Small intestine (tissue), 7 donors: Measurements from ENCODE around the gene OR4K2. TPM values are rescaled to one million over a fixed set of nuclear protein-coding genes. Genes with fewer than 3 reads are reported as not detected.

Experiments used
- DNase-seq, 2 donors: peaks; one replicate each; pipeline versions ENCODE4 v3.0.0 to v3.0.0-alpha.2; 2013
- FAIRE-seq: peaks from 2 replicates; lab custom pipeline; 2012; peaks lifted over from hg19 to GRCh38; lab: Jason Lieb, UNC
- H3K27ac ChIP-seq, 3 donors: one replicate each; pipeline ENCODE4 v1.5.1; 2013; ENCODE audit warnings: low read length in 2 of 3, mild to moderate bottlenecking in 2 of 3, control low read depth in 1 of 3, inconsistent platforms in 1 of 3, low read depth in 1 of 3, moderate library complexity in 1 of 3
- H3K27me3 ChIP-seq, 3 donors: one replicate each; pipeline ENCODE4 v1.6.1; 2013; ENCODE audit warnings: low read length in 3 of 3, inconsistent platforms in 1 of 3; ENCODE audit not compliant: control insufficient read depth in 3 of 3, insufficient read depth in 3 of 3
- H3K36me3 ChIP-seq, 3 donors: one replicate each; pipeline ENCODE4 v1.6.1; 2013; ENCODE audit warnings: low read length in 3 of 3, inconsistent platforms in 1 of 3, low read depth in 1 of 3, mild to moderate bottlenecking in 1 of 3, moderate library complexity in 1 of 3; ENCODE audit not compliant: control insufficient read depth in 3 of 3, insufficient read depth in 2 of 3
- H3K4me1 ChIP-seq, 3 donors: one replicate each; pipeline ENCODE4 v1.6.1; 2013; ENCODE audit warnings: low read length in 2 of 3, inconsistent platforms in 1 of 3, low read depth in 1 of 3, mild to moderate bottlenecking in 1 of 3, moderate library complexity in 1 of 3; ENCODE audit not compliant: control insufficient read depth in 3 of 3, insufficient read depth in 2 of 3
- H3K4me3 ChIP-seq, 3 donors: one replicate each; pipeline ENCODE4 v1.5.1; 2013; ENCODE audit warnings: low read length in 3 of 3, control low read depth in 1 of 3, inconsistent platforms in 1 of 3, low read depth in 1 of 3, mild to moderate bottlenecking in 1 of 3, moderate library complexity in 1 of 3
- H3K9me3 ChIP-seq, 2 donors: one replicate each; pipeline ENCODE4 v1.6.1; 2013; ENCODE audit warnings: low read depth in 1 of 2, low read length in 1 of 2; ENCODE audit not compliant: control insufficient read depth in 2 of 2, insufficient read depth in 1 of 2
- WGBS, 3 donors: extraction: QIAGEN DNeasy Blood & Tissue Kit; methylation state at CpG; one replicate each; pipeline ENCODE4 v1.1.7; 2013; 5-methylcytosine and 5-hydroxymethylcytosine counted together
- polyA plus RNA-seq, 4 donors: library from polyadenylated mRNA; stranded (reverse) in 3 of 4; unstranded in 1 of 4; fragments of 200-250 nt in 3 of 4; fragments of 120-200 nt in 1 of 4; gene quantifications; one replicate each; pipeline versions ENCODE4 v1.2.1 to v1.2.3, GENCODE V29; 2013
- donor health status: healthy with polysubstance abuse.
- donor health status: control.
- donor health status: control.
- donor health status: Bipolar disorder and iron deficiency.
- donor health status: healthy.

Gene OR4K2
- polyA plus RNA-seq, 4 donors: not detected

- Histone ChIP-seq H3K27ac (no peak overlapping the region), H3K27me3 (no peaks in the 10 kb centered on the region), H3K4me1 (no peaks in the 10 kb centered on the region), H3K4me3 (no peak overlapping the region), H3K36me3 (no peaks in the 10 kb centered on the region), H3K9me3 (peaks cover 0 to 5% of the 10 kb centered on the region in 2 donors)
- peak in 1 of 2 donors; percentile 19 for DNase-seq
- FAIRE-seq: peak; percentile 87
Observed at GRCh38 chr14:19878029-19878642, 3.2 kb downstream of the OR4K2 start.

- DNase-seq: no peak
- 22 to 41% (median 34%) methylated on average over 2 of the region's 2 CpGs for WGBS, 3 donors
- H3K9me3 ChIP-seq: peaks cover 4 to 34% of the 10 kb centered on the region in 2 donors
Observed at GRCh38 chr14:19895282-19895681, 20.3 kb downstream of the OR4K2 start.

GRCh38 chr14:19900999-19901398 lies 26.1 kb downstream of the OR4K2 start:
- WGBS, 3 donors: 62 to 70% (median 69%) methylated on average over 3 of the region's 3 CpGs
- DNase-seq: no peak

More at GRCh38 chr14:19895282-19895681, 20.3 kb downstream of the OR4K2 start:
- FAIRE-seq: no peak
- Histone ChIP-seq H3K27ac (no peak overlapping the region), H3K4me1 (no peaks in the 10 kb centered on the region), H3K27me3 (no peaks in the 10 kb centered on the region), H3K36me3 (no peaks in the 10 kb centered on the region), H3K4me3 (no peak overlapping the region)

GRCh38 chr14:19902409-19902808 lies 27.5 kb downstream of the OR4K2 start:
- Histone ChIP-seq H3K4me3 (no peak overlapping the region), H3K4me1 (no peaks in the 10 kb centered on the region), H3K36me3 (no peaks in the 10 kb centered on the region), H3K27ac (no peak overlapping the region), H3K27me3 (no peaks in the 10 kb centered on the region), H3K9me3 (peaks cover 2 to 24% of the 10 kb centered on the region in 2 donors)
- 76 to 78% (median 76%) methylated on average over 4 of the region's 4 CpGs for WGBS, 3 donors
- DNase-seq: no peak
- FAIRE-seq: no peak

More at GRCh38 chr14:19900999-19901398, 26.1 kb downstream of the OR4K2 start:
- FAIRE-seq: no peak
- Histone ChIP-seq H3K4me1 (no peaks in the 10 kb centered on the region), H3K4me3 (no peak overlapping the region), H3K27ac (no peak overlapping the region), H3K9me3 (peaks cover 5 to 22% of the 10 kb centered on the region in 2 donors), H3K36me3 (no peaks in the 10 kb centered on the region), H3K27me3 (no peaks in the 10 kb centered on the region)

GRCh38 chr14:19906665-19907064 lies 31.7 kb downstream of the OR4K2 start:
- Histone ChIP-seq H3K4me3 (no peak overlapping the region), H3K9me3 (peaks cover 4 to 13% of the 10 kb centered on the region in 2 donors), H3K36me3 (no peaks in the 10 kb centered on the region), H3K4me1 (no peaks in the 10 kb centered on the region), H3K27ac (no peak overlapping the region), H3K27me3 (no peaks in the 10 kb centered on the region)
- DNase-seq (no peak), FAIRE-seq (no peak)

- H3K9me3 ChIP-seq: peaks cover 2 to 10% of the 10 kb centered on the region in 2 donors
- no peaks in the 10 kb centered on the region for H3K27me3 ChIP-seq
- DNase-seq (no peak), FAIRE-seq (no peak)
- H3K4me1 ChIP-seq: no peaks in the 10 kb centered on the region
- H3K4me3 ChIP-seq: no peak overlapping the region
- H3K27ac ChIP-seq: no peak overlapping the region
- 52 to 59% (median 55%) methylated on average over 3 of the region's 3 CpGs for WGBS, 3 donors
- H3K36me3 ChIP-seq: no peaks in the 10 kb centered on the region
Observed at GRCh38 chr14:19911114-19911513, 36.2 kb downstream of the OR4K2 start.

GRCh38 chr14:19917243-19917642 lies 42.3 kb downstream of the OR4K2 start:
- DNase-seq (no peak), FAIRE-seq (no peak)
- Histone ChIP-seq H3K4me1 (no peaks in the 10 kb centered on the region), H3K9me3 (peaks cover 2 to 7% of the 10 kb centered on the region in 2 donors), H3K4me3 (no peak overlapping the region), H3K36me3 (no peaks in the 10 kb centered on the region), H3K27me3 (no peaks in the 10 kb centered on the region), H3K27ac (no peak overlapping the region)
- WGBS, 3 donors: 67 to 69% (median 68%) methylated on average over 3 of the region's 3 CpGs

GRCh38 chr14:19917955-19918518 lies 43.1 kb downstream of the OR4K2 start:
- DNase-seq (no peak), FAIRE-seq (no peak)
- no peak overlapping the region for H3K27ac ChIP-seq
- H3K4me3 ChIP-seq: no peak overlapping the region
- H3K36me3 ChIP-seq: no peaks in the 10 kb centered on the region
- no peaks in the 10 kb centered on the region for H3K27me3 ChIP-seq
- peaks cover 3 to 7% of the 10 kb centered on the region in 2 donors for H3K9me3 ChIP-seq
- no peaks in the 10 kb centered on the region for H3K4me1 ChIP-seq
- 44 to 55% (median 55%) methylated on average over 1 of the region's 1 CpG for WGBS, 3 donors
